ENCODE results near the gene SCFD1. TPM values are rescaled to one million over a fixed set of nuclear protein-coding genes. Genes with fewer than 3 reads are reported as not detected.
"Not testable (repeated sequence)": the region's sequence is repeated elsewhere in the genome, so short reads cannot be mapped to it uniquely, and the experiment has no call there.

SCFD1 gene
- total RNA-seq, 2 donors from 2014 or later, result 20.5 to 28.6 TPM

DNA sequence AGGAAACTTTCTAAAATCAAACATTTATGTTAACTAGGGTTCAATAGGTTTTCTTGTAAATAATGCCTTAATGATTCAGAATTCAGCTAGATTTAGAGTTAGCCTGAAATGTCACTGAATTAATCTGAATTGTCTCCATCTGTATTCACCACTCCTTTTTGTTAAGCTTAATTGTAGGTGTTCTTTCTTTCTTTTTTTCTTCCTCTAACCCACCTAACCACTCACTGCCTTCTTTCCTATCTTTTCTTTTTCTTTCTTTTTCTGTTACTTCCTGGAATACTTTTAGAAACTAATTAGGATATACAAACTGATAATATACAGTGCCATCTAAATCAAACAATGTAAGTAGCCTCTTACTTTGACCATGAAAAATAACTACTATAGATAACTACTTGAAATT is 33.2 kb upstream of the SCFD1 start:
- Histone ChIP-seq H3K27me3 (no peaks in the 10 kb centered on the region), H3K9me3 (peaks cover 0 to 8% of the 10 kb centered on the region in 2 donors), H3K4me1 (no peaks in the 10 kb centered on the region), H3K4me3 (no peak overlapping the region), H3K27ac (no peak overlapping the region), H3K36me3 (peaks cover 7% of the 10 kb centered on the region)
- TF ChIP-seq, protein P1, sequence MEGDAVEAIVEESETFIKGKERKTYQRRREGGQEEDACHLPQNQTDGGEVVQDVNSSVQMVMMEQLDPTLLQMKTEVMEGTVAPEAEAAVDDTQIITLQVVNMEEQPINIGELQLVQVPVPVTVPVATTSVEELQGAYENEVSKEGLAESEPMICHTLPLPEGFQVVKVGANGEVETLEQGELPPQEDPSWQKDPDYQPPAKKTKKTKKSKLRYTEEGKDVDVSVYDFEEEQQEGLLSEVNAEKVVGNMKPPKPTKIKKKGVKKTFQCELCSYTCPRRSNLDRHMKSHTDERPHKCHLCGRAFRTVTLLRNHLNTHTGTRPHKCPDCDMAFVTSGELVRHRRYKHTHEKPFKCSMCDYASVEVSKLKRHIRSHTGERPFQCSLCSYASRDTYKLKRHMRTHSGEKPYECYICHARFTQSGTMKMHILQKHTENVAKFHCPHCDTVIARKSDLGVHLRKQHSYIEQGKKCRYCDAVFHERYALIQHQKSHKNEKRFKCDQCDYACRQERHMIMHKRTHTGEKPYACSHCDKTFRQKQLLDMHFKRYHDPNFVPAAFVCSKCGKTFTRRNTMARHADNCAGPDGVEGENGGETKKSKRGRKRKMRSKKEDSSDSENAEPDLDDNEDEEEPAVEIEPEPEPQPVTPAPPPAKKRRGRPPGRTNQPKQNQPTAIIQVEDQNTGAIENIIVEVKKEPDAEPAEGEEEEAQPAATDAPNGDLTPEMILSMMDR (IDR thresholded peaks at IDR 0.05), result no peak
- no peak for DNase-seq (ENCODE audit: low spot score)

DNA sequence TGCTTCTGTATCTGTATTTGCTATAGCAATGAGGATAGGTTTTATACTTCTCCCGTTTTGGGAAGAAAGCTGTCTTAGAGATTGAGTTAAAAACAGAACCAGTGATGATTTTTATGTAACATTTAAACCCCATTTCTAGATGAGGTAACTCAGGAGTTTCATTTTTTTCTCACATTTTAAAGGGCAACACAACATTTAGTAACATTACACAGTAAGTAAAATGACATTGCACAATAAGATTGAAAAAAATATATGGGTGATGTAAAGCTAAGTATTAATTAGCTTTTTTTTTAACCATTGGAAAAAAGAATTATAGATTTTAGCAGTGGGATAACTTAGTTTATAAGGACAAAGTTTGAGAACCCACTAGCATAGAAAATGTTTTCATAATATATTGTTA is 25.2 kb upstream of the SCFD1 start:
- H3K36me3 ChIP-seq, result peaks cover 9% of the 10 kb centered on the region
- H3K27me3 ChIP-seq, result no peaks in the 10 kb centered on the region
- no peaks in the 10 kb centered on the region for H3K4me1 ChIP-seq
- H3K27ac ChIP-seq, result no peak overlapping the region
- TF ChIP-seq, protein P1 (IDR thresholded peaks at IDR 0.05), result no peak
- DNase-seq (ENCODE audit: low spot score), result no peak
- H3K9me3 ChIP-seq, result no peaks in the 10 kb centered on the region
- H3K4me3 ChIP-seq, result no peak overlapping the region

DNA sequence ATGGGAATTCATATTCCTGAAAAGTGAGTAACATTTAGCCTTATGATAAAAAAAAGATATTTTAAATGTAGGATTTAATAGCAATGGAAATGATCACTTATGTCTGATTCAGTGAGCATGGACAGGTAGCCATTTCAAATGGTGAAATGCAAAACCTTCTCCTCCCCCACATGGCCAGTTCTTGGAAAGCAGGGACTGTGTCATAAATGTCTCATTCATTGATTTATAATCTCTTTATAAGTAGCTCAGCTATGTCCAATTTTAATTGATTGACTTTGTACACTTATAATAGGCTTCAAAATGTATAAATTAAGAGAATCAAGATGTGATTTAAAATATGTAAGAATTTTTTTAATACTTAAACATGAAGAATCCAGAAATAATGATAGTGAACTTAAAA is 24.6 kb upstream of the SCFD1 start:
- DNase-seq (ENCODE audit: low spot score), result no peak
- no peaks in the 10 kb centered on the region for H3K4me1 ChIP-seq
- peaks cover 13% of the 10 kb centered on the region for H3K36me3 ChIP-seq
- no peaks in the 10 kb centered on the region for H3K9me3 ChIP-seq
- TF ChIP-seq, protein P1 (IDR thresholded peaks at IDR 0.05), result no peak
- no peaks in the 10 kb centered on the region for H3K27me3 ChIP-seq
- H3K27ac ChIP-seq, result no peak overlapping the region
- no peak overlapping the region for H3K4me3 ChIP-seq

DNA sequence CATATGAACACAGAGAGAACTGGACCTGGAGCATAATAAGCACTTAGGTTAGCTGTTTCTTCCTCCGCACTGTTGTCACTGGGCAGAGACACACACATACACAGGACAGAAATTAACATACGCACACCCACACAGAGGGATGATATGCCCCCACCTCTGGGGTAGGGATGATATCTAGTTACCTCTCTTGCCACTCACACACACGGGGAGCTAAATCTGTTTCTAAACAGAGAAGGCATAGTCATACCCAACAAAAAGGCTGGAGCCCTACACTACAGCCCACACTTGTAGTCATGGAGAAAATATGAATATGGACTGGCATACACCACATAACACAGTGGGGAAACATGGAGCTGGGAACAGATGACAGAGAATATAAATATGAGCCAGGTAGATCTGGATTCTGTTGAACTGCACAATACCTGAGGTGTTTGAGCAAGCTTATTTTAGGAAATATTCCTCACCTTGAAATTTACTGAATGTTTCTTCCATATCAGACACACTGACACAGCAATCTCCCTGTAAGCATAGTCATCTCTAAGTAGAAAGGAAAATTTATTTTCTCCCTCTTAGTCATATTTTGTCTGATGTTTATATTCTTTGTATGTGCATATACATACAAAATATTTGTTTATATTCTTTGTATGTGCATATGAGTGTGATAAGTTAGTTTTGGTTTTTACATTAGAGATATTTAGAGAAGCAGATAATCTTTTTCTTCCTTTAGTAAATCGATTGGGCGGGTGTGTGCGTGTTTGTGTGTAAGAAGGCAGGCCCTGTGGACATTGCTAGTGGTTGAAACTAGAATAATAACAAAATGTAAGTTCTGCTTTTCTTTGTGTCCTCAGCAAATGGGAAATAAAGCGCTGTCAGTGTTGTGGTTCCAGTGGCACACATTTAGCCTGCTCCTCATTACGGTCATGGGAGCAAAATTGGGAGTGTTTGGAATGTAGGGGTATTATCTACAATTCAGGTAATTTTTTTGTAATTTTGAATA is 20.9 kb upstream of the SCFD1 start:
- H3K27ac ChIP-seq, result no peak overlapping the region
- no peaks in the 10 kb centered on the region for H3K9me3 ChIP-seq
- no peak overlapping the region for H3K4me3 ChIP-seq
- no peaks in the 10 kb centered on the region for H3K4me1 ChIP-seq
- DNase-seq (ENCODE audit: low spot score), result no peak
- H3K27me3 ChIP-seq, result no peaks in the 10 kb centered on the region
- TF ChIP-seq, protein P1 (IDR thresholded peaks at IDR 0.05), result no peak
- H3K36me3 ChIP-seq, result peaks cover 19% of the 10 kb centered on the region

DNA sequence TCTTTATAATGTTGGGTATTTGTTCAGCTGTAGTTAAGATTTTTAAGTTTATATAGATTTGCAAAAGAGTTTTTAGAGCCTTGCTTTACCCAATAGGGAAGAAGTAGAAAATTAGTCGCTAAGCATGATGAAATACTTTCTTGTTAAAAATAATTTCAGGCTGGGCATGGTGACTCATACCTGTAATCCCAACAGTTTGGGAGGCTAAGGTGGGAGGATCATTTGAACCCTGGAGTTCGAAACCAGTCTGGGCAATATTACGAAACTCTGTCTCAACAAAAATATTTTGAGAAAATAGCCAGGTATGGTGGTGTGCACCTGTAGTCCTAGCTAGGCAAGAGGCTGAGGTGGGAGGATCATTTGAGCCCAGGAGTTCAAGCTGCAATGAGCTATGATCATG is 18.7 kb upstream of the SCFD1 start:
- H3K4me1 ChIP-seq, result no peaks in the 10 kb centered on the region
- peaks cover 24% of the 10 kb centered on the region for H3K36me3 ChIP-seq
- H3K9me3 ChIP-seq, result no peaks in the 10 kb centered on the region
- DNase-seq (ENCODE audit: low spot score), result no peak
- H3K4me3 ChIP-seq, result no peak overlapping the region
- H3K27me3 ChIP-seq, result no peaks in the 10 kb centered on the region
- H3K27ac ChIP-seq, result no peak overlapping the region
- TF ChIP-seq, protein P1 (IDR thresholded peaks at IDR 0.05), result no peak

DNA sequence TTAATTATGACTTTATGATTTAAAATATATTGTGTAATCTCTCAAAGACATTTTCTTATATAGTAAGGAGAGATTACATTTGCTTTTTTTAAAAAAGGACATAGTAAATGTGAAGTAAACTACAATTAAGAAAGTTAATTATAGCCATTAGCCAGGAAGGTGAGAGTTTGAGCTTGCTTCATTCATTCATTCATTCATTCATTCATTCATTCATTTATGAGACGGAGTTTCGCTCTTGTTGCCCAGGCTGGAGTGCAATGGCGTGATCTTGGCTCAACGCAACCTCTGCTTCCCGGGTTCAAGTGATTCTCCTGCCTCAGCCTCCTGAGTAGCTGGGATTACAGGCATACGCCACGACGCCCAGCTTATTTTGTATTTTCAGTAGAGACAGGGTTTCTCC is 17.4 kb upstream of the SCFD1 start:
- DNase-seq (ENCODE audit: low spot score); H3K4me3 ChIP-seq; H3K27me3 ChIP-seq; H3K27ac ChIP-seq; H3K9me3 ChIP-seq; H3K4me1 ChIP-seq: not testable (repeated sequence)
- H3K36me3 ChIP-seq, result peaks cover 24% of the 10 kb centered on the region
